Keratinocyte (primary cell): ENCODE measurements around the gene SH2D3C. TPM values are rescaled to one million over a fixed set of nuclear protein-coding genes. Genes with fewer than 3 reads are reported as not detected.

Experiments
- DNase-seq: peaks from one replicate; pipeline ENCODE4 v3.0.0-alpha.2; 2011; ENCODE audit warnings: low read depth, missing footprints, low spot score
- FAIRE-seq: peaks from 2 replicates; lab custom pipeline; 2011; peaks lifted over from hg19 to GRCh38; lab: Jason Lieb, UNC
- H2AFZ ChIP-seq: 2 replicates; pipeline ENCODE4 v1.6.0; 2012; ENCODE audit warnings: low read length, control low read depth, inconsistent platforms; ENCODE audit not compliant: control insufficient read depth
- H3K27ac ChIP-seq: 2 replicates; pipeline ENCODE4 v1.5.1; 2011; ENCODE audit warnings: low read length; ENCODE audit not compliant: control insufficient read depth, insufficient read depth
- H3K27me3 ChIP-seq: 3 replicates; pipeline ENCODE4 v1.6.0; 2011; ENCODE audit warnings: low read length; ENCODE audit not compliant: control insufficient read depth, insufficient read depth; ENCODE audit errors: extremely low read depth
- H3K36me3 ChIP-seq, 2 experiments: 2 replicates in 1 of 2; 3 replicates in 1 of 2; pipeline ENCODE4 v1.5.1; 2011; ENCODE audit warnings: low read length in 2 of 2, mild to moderate bottlenecking in 1 of 2; ENCODE audit not compliant: control insufficient read depth in 2 of 2, insufficient read depth in 2 of 2; ENCODE audit errors: extremely low read depth in 1 of 2
- H3K4me1 ChIP-seq: 3 replicates; pipeline ENCODE4 v1.5.1; 2011; ENCODE audit warnings: low read length; ENCODE audit not compliant: control insufficient read depth, insufficient read depth; ENCODE audit errors: extremely low read depth
- H3K4me2 ChIP-seq: 3 replicates; pipeline ENCODE4 v1.6.0; 2011; ENCODE audit warnings: low read depth, low read length; ENCODE audit not compliant: control insufficient read depth, insufficient read depth; ENCODE audit errors: extremely low read depth
- H3K4me3 ChIP-seq, 3 experiments: fragments of 200-600 bp in 1 of 3; sonication (generic) in 1 of 3; 2 replicates in 2 of 3; 3 replicates in 1 of 3; pipeline ENCODE4 v1.5.1; 2011 to 2016; ENCODE audit warnings: low read length in 3 of 3, mild to moderate bottlenecking in 3 of 3, control low read depth in 2 of 3, inconsistent platforms in 1 of 3, low read depth in 1 of 3, mixed read lengths in 1 of 3, mixed run types in 1 of 3, moderate library complexity in 1 of 3; ENCODE audit not compliant: control insufficient read depth in 2 of 3, insufficient read depth in 2 of 3; ENCODE audit errors: extremely low read depth in 1 of 3
- H3K79me2 ChIP-seq: 2 replicates; pipeline ENCODE4 v1.6.0; 2012; ENCODE audit warnings: low read length; ENCODE audit not compliant: control insufficient read depth, insufficient read depth
- H3K9ac ChIP-seq: 3 replicates; pipeline ENCODE4 v1.6.0; 2011; ENCODE audit warnings: low read length; ENCODE audit not compliant: control insufficient read depth, insufficient read depth; ENCODE audit errors: extremely low read depth
- H3K9me1 ChIP-seq: 3 replicates; pipeline ENCODE4 v1.6.0; 2011; ENCODE audit warnings: low read length; ENCODE audit not compliant: control insufficient read depth, insufficient read depth; ENCODE audit errors: extremely low read depth
- H3K9me3 ChIP-seq: 2 replicates; pipeline ENCODE4 v1.5.1; 2012; ENCODE audit warnings: low read depth, low read length; ENCODE audit not compliant: control insufficient read depth
- H4K20me1 ChIP-seq: 3 replicates; pipeline ENCODE4 v1.6.0; 2011; ENCODE audit warnings: low read length; ENCODE audit not compliant: control insufficient read depth, insufficient read depth; ENCODE audit errors: extremely low read depth
- EZH2 ChIP-seq: IDR thresholded peaks from one replicate; pipeline ENCODE4 v1.6.1; 2012; ENCODE audit warnings: inconsistent platforms, mild to moderate bottlenecking, low read length, moderate library complexity
- dilution Hi-C: fragments of 300-500 bp; cut with MboI; formaldehyde crosslinking; loops from one replicate; pipeline ENCODE4 v1.7.0; 2020; ENCODE audit warnings: low sequenced_read_pairs; ENCODE audit not compliant: extremely low pct_ligation_motif_present
- polyA plus RNA-seq, 5 experiments: library from polyadenylated mRNA; depleted of rRNA in 3 of 5; stranded (reverse) in 3 of 5; stranded (forward) in 1 of 5; unstranded in 1 of 5; fragments of >200 nt; gene quantifications; 1 replicate in 1 of 5; 2 replicates in 3 of 5; 3 replicates in 1 of 5; pipeline versions ENCODE4 v1.2.1 to v1.2.3, GENCODE V29; 2011 to 2012; ENCODE audit warnings: missing spikeins in 2 of 5, low read depth in 1 of 5, low replicate concordance in 1 of 5
- TF ChIP-seq, protein P1 (sequence below), 3 experiments: IDR thresholded peaks in 1 of 3; conservative IDR thresholded peaks in 1 of 3; optimal IDR thresholded peaks in 1 of 3; 2 replicates in 2 of 3; 3 replicates in 1 of 3; pipeline versions ENCODE3 to v1.5.1; 2011; ENCODE audit warnings: low read length in 3 of 3, mild to moderate bottlenecking in 3 of 3, moderate library complexity in 2 of 3, control low read depth in 1 of 3, inconsistent platforms in 1 of 3; ENCODE audit not compliant: insufficient read depth in 2 of 3; ENCODE audit errors: extremely low read depth in 1 of 3

Gene SH2D3C
- polyA plus RNA-seq, 1 donor (not counting 4 experiments of a cell fraction or from before 2014, with no cell fraction given), result 0.12 TPM

DNA sequence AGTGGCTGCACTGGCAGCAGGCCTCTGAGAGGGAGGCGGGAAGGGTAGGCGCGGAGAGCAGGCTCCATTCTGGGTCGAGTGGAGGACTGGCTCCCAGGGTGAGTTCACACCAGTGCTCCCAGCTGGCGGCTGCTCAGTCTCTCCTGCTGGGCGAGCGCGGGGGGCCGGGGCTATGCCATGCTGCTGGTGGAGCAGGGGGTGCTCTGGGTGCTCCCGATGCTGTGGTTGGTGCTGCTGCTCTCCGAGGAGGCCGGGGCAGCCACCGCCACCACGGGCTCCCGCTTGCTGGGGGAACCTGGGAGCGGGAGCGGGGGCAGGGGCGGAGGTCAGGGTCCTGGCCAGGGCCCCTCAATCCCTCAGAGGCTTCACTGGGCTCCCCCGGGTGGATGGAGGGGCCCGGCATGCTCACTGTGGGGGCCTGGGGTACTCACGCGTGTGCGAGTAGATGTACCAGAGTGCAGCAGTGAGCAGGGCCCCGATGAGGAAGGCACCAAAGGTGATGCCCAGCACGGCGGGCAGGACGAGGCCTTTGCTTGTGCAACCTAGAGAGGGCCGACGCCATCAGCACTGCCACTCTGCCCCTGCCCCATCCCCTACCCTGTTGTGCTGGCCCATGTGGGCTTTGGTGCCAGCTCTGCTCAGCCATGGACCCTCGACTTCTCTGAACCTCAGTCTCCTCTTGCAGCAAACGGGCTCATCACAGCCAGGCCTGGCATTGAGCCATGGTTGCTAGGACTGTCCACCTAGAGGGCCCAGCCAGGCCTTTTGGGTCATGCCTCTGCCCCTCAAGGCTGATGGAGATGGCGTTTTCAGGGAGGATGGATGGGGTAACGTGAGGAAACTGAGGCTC, 37.3 kb upstream of the SH2D3C start:
- TF ChIP-seq EZH2, result no peak
- TF ChIP-seq, protein P1, sequence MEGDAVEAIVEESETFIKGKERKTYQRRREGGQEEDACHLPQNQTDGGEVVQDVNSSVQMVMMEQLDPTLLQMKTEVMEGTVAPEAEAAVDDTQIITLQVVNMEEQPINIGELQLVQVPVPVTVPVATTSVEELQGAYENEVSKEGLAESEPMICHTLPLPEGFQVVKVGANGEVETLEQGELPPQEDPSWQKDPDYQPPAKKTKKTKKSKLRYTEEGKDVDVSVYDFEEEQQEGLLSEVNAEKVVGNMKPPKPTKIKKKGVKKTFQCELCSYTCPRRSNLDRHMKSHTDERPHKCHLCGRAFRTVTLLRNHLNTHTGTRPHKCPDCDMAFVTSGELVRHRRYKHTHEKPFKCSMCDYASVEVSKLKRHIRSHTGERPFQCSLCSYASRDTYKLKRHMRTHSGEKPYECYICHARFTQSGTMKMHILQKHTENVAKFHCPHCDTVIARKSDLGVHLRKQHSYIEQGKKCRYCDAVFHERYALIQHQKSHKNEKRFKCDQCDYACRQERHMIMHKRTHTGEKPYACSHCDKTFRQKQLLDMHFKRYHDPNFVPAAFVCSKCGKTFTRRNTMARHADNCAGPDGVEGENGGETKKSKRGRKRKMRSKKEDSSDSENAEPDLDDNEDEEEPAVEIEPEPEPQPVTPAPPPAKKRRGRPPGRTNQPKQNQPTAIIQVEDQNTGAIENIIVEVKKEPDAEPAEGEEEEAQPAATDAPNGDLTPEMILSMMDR (optimal IDR thresholded peaks at IDR 0.05 in 1 of 3, IDR thresholded peaks at IDR 0.05 in 1 of 3, conservative IDR thresholded peaks at IDR 0.05 in 1 of 3; ENCODE audit: extremely low read depth in 1 of 3, insufficient read depth in 2 of 3, low read length in 3 of 3), result no peak
- peaks cover 19 to 26% of the 10 kb centered on the region in 2 experiments for H3K36me3 ChIP-seq
- peaks cover 2% of the 10 kb centered on the region for H3K4me1 ChIP-seq
- H3K27me3 ChIP-seq, result no peaks in the 10 kb centered on the region
- H3K9me3 ChIP-seq, result no peaks in the 10 kb centered on the region
- DNase-seq, result no peak
- dilution Hi-C loops, result no loop called here
- no peaks in the 10 kb centered on the region for H4K20me1 ChIP-seq
- H3K4me2 ChIP-seq, result no peak overlapping the region
- H3K79me2 ChIP-seq, result no peaks in the 10 kb centered on the region
- H3K27ac ChIP-seq, result no peak overlapping the region
- H3K9me1 ChIP-seq, result no peaks in the 10 kb centered on the region
- FAIRE-seq, result no peak
- no peak overlapping the region for H3K4me3 ChIP-seq
- H3K9ac ChIP-seq, result no peak overlapping the region
- H2AFZ ChIP-seq, result no peak overlapping the region

DNA sequence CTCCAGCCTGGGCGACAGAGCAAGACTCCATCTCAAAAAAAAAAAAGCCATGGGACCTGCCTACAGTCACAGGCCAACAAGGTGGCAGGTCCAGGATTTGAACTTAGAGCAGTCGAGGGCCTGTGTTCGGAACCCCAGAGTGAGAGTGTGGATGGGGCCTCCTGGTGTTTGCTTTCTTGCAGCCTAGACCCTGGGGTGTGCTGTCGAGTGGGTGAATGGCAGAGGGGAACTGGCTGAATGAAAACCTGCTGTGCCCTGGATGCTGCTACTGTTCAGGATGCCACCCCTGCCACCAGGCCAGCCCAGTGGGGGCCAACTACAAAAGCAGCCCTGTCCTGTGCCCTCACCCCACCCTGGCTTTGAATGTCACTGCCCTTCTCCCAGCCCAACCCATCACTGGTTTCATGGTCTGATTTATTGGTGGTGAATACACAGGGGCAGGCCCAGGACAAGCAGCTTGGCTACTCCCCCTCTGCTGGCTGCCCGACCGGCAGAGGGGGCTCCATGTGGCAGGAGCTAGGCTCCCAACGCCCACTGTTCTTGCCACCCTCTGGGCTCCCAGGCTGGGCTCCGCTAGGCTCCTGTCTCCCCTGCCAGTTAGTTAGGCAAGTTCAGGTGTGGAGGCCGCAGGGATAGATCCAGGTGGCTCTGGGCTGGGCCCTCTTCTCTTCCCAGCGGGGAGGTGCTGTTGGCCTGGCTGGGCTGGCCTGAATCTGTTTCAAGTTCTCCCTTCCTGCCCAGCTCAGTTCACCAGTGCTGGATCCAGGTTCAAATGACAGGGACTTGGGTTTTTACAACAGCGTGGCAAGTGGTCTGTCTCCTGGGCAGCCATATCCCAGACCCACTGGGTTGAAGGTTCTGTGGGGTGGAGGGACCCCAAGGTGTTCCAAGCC, 36.4 kb upstream of the SH2D3C start:
- peaks cover 28 to 33% of the 10 kb centered on the region in 2 experiments for H3K36me3 ChIP-seq
- H3K4me2 ChIP-seq, result no peak overlapping the region
- dilution Hi-C loops, result no loop called here

More for the DNA sequence above, 36.4 kb upstream of the SH2D3C start:
- H3K79me2 ChIP-seq, result no peaks in the 10 kb centered on the region
- no peak overlapping the region for H2AFZ ChIP-seq
- peaks cover 3% of the 10 kb centered on the region for H4K20me1 ChIP-seq
- H3K27me3 ChIP-seq, result no peaks in the 10 kb centered on the region
- H3K4me1 ChIP-seq, result peaks cover 11% of the 10 kb centered on the region
- H3K27ac ChIP-seq, result no peak overlapping the region
- H3K4me3 ChIP-seq, result no peak overlapping the region
- no peaks in the 10 kb centered on the region for H3K9me3 ChIP-seq
- no peak overlapping the region for H3K9ac ChIP-seq
- H3K9me1 ChIP-seq, result peaks cover 3% of the 10 kb centered on the region
- TF ChIP-seq EZH2, result no peak
- TF ChIP-seq, protein P1 (optimal IDR thresholded peaks at IDR 0.05 in 1 of 3, IDR thresholded peaks at IDR 0.05 in 1 of 3, conservative IDR thresholded peaks at IDR 0.05 in 1 of 3; ENCODE audit: extremely low read depth in 1 of 3, insufficient read depth in 2 of 3, low read length in 3 of 3), result no peak
- no peak for FAIRE-seq
- no peak for DNase-seq
